Retinal pigment epithelial cell (primary cell): Measurements from ENCODE around the gene C1orf198.

ENCODE experiments used
- DNase-seq: peaks from one replicate; pipeline ENCODE4 v3.0.0-alpha.2; 2010; ENCODE audit warnings: low read depth
- H3K4me3 ChIP-seq: 2 replicates; pipeline ENCODE4 v1.5.1; 2011; ENCODE audit warnings: mild to moderate bottlenecking, low read length, control low read depth, moderate library complexity
- TF ChIP-seq, protein P1 (sequence below): conservative IDR thresholded peaks from 2 replicates; pipeline ENCODE4 v1.5.1; 2011; ENCODE audit warnings: low read depth, low read length, control low read depth, inconsistent platforms

C1orf198 gene

DNA sequence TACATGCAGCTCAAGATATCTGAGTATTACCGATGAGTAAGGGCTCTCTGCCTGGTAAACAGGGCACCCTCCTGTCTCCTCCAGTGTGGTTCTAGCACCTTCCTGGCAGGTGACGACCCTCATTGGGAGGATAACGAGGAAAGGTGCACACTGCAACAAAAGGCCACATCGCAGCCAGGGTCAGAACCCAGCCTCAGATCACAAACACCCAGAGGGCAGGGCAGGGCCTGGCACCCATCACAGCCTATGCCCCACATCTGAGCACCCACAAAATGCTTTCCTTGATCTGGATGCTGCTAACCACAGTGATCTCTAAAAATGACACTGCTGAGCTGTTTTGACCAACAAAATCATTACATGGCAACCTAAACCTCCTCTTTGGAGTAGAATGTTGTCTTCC lies 23.8 kb downstream of the C1orf198 start:
- TF ChIP-seq, protein P1, sequence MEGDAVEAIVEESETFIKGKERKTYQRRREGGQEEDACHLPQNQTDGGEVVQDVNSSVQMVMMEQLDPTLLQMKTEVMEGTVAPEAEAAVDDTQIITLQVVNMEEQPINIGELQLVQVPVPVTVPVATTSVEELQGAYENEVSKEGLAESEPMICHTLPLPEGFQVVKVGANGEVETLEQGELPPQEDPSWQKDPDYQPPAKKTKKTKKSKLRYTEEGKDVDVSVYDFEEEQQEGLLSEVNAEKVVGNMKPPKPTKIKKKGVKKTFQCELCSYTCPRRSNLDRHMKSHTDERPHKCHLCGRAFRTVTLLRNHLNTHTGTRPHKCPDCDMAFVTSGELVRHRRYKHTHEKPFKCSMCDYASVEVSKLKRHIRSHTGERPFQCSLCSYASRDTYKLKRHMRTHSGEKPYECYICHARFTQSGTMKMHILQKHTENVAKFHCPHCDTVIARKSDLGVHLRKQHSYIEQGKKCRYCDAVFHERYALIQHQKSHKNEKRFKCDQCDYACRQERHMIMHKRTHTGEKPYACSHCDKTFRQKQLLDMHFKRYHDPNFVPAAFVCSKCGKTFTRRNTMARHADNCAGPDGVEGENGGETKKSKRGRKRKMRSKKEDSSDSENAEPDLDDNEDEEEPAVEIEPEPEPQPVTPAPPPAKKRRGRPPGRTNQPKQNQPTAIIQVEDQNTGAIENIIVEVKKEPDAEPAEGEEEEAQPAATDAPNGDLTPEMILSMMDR, result no peak
- DNase-seq, result no peak

DNA sequence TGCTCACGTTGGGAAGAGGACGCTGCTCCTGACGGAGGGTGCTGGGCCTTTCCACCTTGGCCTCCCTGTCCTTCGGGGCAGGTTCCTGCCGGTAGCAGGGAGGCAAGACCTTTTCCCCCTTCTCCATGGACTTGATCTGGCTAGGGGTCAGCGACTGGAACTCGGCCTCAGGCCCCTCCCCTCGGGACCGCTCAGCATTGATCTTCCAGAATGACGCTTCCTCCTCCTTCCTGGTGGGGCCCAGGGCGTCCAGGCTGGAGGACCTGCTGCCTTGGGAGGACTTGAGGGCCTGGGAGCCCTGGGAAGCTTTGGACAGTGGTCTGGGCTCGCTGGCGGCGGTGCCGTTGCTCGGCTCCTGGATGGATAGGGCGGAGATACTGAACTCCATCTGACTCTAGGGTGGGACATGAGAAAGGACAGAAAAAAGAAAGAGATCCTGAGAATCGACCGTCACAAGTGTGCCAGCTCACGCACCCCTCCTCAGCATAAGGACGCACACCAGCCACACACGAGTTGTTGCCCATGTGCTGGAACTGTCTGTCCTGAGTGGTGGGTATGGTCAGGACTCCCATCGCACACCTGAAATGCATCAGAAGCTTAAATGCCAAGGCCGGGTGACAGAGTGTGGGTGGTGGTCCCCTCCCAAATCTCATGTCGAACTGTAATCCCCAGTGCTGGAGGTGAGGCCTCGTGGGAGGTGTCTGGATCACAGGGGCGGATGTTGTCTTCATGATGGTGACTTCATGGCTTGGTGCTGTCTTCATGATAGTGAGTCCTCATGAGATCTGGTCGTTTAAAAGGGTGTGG lies 24.6 kb downstream of the C1orf198 start:
- TF ChIP-seq, protein P1, result no peak
- DNase-seq, result no peak
- no peak overlapping the region for H3K4me3 ChIP-seq

More for the DNA sequence above, 23.8 kb downstream of the C1orf198 start:
- H3K4me3 ChIP-seq, result no peak overlapping the region

DNA sequence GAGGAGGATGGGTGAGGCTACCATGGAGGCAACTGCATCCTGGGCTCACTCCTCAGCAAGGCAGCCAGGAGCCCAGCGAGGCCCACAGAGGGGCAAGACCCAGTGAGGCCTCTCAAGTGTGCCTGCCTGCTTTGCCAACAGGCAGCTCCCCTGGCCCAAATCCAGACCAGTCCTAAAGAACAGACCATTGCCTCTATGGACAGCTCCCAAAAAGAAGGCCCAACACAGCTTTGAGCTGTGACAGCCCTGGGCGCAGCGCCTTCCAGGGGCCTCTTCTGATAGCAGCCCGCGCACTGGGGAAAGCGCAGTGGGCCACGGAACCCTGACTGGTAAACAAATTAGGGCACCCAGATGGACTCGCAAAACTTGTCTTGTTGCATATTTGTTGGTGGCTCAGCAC lies 25.5 kb downstream of the C1orf198 start:
- TF ChIP-seq, protein P1, result no peak
- DNase-seq, result no peak
- H3K4me3 ChIP-seq, result no peak overlapping the region

DNA sequence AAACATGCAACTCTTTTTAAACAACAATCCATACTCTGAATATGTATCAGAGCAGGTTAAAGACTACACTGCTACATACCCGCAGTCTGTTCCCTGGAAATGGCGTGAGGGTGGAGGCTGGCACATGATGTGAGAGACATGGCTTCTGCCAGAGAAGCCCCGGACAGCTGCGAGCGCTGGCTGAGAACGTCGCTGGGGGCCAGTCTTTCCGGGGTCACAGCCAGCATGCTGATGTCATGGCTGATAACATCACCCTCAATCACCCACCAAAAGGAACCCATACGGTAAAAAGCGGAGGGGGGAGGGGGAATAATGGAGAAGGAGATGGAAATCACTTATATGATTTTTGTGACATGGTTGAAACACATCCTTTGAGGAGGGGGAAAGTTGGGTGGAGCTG lies 29.1 kb downstream of the C1orf198 start:
- no peak overlapping the region for H3K4me3 ChIP-seq
- TF ChIP-seq, protein P1, result no peak

DNA sequence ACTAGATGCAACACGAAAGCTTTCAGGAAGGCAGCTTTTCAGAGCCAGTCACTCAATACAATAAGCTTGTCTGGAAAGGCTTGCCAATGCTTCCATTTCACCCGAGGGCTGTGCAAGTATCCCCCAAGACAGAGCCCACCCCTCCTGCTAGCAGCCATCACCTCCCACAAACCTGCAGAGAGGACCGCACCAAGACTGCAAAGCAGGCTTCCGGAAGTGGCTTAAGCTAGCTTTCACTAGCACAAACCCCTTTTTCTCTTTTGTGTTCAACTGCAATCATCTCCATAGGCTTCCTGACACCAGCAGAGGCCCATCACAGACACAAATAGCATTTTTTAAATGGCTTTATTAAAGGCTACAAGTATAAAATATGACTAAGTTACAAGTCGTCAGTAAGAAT lies 31.5 kb downstream of the C1orf198 start:
- TF ChIP-seq, protein P1, result no peak
- H3K4me3 ChIP-seq, result no peak overlapping the region

More for the DNA sequence above, 29.1 kb downstream of the C1orf198 start:
- no peak for DNase-seq

DNA sequence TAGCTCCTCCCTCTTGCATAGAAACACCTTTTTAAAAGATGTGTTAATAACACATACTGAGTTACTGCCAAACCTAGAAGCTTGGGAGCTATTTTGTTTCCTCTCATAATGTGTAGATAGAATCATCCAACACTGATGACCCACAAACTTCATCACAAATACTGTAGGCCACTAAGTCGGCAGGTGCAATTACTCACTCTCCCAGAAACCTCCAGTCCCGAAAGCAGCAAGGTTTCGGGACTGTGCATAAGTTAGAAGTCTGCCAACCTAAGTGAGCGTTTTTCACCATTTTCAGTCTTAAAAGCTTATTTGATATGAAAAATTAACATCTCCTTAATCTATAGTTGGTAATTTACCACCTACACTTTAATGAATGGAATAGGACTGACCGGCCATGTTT lies 32.0 kb downstream of the C1orf198 start:
- TF ChIP-seq, protein P1, result no peak
- no peak overlapping the region for H3K4me3 ChIP-seq
- DNase-seq, result no peak

More for the DNA sequence above, 31.5 kb downstream of the C1orf198 start:
- DNase-seq, result no peak

DNA sequence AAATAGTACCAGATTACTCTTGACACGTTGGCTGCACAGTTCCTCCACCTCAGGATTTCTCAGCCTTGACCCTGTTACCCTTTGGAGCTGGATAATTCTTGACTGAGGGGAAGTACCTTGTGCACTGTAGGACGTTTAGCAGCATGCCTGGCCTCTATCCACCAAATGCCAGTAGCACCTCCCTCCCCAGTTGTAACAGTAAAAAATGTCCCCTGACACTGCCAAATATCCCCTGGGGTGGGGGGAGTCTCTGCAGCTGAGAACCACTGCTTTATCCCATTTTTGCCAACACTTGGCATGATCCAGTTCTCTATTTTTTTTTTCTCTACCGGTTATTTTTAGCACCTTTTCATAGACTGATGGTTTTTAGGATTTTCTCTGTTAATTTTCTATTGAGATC lies 34.0 kb downstream of the C1orf198 start:
- DNase-seq, result no peak
- TF ChIP-seq, protein P1, result no peak
- H3K4me3 ChIP-seq, result no peak overlapping the region
